ENCODE results near the gene HLA-DPB1.

The HLA-DPB1 gene

DNA sequence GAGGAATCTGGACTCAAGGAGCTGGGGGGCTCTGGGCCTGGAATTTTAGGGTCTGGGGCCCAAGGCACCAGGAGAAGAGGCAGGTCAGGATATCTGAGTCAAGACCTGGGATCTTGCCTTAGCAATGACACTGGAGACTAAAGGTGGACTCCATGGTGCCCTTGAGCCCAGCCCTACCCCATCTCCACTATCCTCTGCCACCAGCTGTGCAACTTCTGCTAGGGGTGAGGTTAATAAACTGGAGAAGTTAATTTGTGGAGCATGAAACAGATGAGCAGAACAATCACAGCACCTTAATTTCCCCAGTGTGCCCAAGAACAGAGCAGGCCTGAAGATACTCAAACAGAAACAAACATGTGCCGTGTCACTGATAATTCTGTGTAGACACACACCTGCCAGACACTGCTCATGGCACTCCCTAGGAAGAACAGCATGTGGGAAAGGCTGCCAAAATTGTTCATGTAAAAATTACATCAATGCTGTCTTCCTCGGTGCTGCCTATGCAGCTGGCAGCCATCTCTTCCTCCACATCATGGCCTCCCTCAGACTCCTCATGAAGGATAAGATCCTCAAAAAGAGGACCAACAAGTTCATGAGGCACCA is 3.2 kb downstream of the HLA-DPB1 start:
- no peak for DNase-seq (ENCODE audit: low spot score)
- TF ChIP-seq, protein P1, sequence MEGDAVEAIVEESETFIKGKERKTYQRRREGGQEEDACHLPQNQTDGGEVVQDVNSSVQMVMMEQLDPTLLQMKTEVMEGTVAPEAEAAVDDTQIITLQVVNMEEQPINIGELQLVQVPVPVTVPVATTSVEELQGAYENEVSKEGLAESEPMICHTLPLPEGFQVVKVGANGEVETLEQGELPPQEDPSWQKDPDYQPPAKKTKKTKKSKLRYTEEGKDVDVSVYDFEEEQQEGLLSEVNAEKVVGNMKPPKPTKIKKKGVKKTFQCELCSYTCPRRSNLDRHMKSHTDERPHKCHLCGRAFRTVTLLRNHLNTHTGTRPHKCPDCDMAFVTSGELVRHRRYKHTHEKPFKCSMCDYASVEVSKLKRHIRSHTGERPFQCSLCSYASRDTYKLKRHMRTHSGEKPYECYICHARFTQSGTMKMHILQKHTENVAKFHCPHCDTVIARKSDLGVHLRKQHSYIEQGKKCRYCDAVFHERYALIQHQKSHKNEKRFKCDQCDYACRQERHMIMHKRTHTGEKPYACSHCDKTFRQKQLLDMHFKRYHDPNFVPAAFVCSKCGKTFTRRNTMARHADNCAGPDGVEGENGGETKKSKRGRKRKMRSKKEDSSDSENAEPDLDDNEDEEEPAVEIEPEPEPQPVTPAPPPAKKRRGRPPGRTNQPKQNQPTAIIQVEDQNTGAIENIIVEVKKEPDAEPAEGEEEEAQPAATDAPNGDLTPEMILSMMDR (IDR thresholded peaks at IDR 0.05), result no peak
- H3K4me3 ChIP-seq, result no peak overlapping the region
- no peak overlapping the region for H3K27ac ChIP-seq

- H3K27ac ChIP-seq, result peak overlapping the region in 1 of 2 donors; percentile 82
- DNase-seq (ENCODE audit: low spot score), result no peak
- TF ChIP-seq, protein P1 (IDR thresholded peaks at IDR 0.05), result no peak
- H3K4me3 ChIP-seq, result no peak overlapping the region
Measured at GRCh38 chr6:33079580-33079979, 3.8 kb downstream of the HLA-DPB1 start.

DNA sequence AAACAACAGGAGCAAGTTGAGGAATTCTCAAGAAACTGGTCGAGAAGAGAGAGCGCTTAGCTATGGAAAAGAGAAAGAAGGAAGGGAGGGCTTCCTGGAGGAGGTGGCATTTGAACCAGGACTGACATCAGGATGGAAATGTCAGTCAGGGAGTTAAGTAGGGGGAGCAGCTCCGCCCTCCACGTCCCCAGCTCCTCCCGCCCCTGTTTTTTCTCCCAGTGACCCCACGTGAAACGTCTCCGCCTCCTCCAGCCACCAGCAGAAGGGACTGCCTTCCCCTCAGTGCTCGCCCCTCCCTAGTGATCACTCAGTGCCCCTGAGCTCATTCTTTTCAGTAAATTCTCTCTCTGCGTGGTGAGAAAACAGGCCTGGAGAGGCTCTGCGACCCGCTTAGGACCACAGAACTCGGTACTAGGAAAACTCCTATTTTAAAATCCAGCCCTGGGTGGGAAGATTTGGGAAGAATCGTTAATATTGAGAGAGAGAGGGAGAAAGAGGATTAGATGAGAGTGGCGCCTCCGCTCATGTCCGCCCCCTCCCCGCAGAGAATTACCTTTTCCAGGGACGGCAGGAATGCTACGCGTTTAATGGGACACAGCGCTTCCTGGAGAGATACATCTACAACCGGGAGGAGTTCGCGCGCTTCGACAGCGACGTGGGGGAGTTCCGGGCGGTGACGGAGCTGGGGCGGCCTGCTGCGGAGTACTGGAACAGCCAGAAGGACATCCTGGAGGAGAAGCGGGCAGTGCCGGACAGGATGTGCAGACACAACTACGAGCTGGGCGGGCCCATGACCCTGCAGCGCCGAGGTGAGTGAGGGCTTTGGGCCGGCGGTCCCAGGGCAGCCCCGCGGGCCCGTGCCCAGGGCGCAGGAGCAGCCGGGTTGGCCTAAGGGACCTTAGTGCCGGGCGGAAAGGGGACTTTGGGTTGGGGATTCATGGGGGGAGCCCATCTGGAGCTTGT is 4.6 kb downstream of the HLA-DPB1 start:
- peak overlapping the region; percentile 82 to 87 for H3K27ac ChIP-seq
- peak overlapping the region; percentile 77 for H3K4me3 ChIP-seq
- peak; percentile 84 for DNase-seq (ENCODE audit: low spot score)
- TF ChIP-seq, protein P1 (IDR thresholded peaks at IDR 0.05), result no peak

DNA sequence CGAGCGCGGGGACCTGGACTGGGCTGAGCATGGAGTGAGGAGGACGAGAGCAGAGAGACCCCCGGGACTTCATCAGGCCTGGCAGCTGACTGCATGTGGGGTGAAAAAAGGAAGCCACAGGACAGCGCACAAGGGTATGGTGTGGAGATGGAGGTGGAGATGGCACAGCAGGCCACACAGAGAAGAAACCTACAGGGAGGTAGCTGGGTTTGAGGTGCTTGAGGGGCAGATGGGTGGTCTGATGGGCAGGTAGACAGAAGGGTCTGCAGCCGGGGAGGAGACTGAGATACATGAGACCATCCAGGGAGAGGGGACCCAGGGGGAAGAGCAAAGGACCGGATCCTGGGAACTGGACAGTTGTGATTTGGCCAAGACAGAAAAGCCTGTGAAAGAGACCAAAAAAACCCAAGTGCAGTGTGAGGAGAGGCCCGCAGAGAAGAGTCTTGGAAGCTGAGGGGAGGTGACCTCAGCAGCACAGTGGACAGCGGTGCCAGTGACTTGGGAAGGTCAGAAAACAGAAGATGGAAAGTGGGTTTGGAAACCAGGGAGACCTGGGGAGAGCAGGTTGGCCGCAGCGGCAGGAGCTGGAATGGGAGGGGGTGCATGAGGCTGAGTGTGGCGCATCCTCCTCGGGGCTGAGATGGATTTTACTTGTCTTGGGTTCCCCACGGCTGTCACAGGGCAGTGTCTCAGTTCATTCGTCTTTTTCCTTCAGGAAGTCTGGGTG is 5.5 kb downstream of the HLA-DPB1 start:
- Histone ChIP-seq H3K4me3 (peak overlapping the region; percentile 77), H3K27ac (peak overlapping the region; percentile 82 to 87)
- TF ChIP-seq, protein P1 (IDR thresholded peaks at IDR 0.05), result no peak
- no peak for DNase-seq (ENCODE audit: low spot score)

- no peak for DNase-seq (ENCODE audit: low spot score)
- peak overlapping the region in 1 of 2 donors; percentile 12 for H3K27ac ChIP-seq
- H3K4me3 ChIP-seq, result no peak overlapping the region
- TF ChIP-seq, protein P1 (IDR thresholded peaks at IDR 0.05), result peak; percentile 56
Measured at GRCh38 chr6:33082702-33083101, 6.9 kb downstream of the HLA-DPB1 start.

DNA sequence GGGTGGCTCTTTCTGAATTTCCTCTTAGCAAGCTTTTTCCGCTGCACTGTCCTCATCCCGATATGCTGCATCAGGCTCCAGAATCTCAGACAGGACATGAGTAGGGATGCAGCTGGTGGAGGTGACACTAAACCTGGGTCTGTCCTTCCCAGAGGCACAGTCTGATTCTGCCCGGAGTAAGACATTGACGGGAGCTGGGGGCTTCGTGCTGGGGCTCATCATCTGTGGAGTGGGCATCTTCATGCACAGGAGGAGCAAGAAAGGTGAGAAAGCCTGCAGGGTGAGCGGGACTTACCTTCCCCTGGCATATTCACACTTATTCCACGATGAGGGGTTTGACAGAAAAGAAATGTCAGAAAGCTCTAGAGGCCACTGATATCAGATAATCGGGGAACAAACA is 9.8 kb downstream of the HLA-DPB1 start:
- H3K4me3 ChIP-seq, result no peak overlapping the region
- TF ChIP-seq, protein P1 (IDR thresholded peaks at IDR 0.05), result no peak
- H3K27ac ChIP-seq, result no peak overlapping the region
- no peak for DNase-seq (ENCODE audit: low spot score)

All from coronary artery (tissue), 2 donors.